ENCODE data around the gene RPS27. TPM values are rescaled to one million over a fixed set of nuclear protein-coding genes. Genes with fewer than 3 reads are reported as not detected.

RPS27 gene
- total and polyA plus RNA-seq, 10 of the 15 experiments (the other 5 are each of a cell fraction or from before 2014, with no cell fraction given) = 2,708 to 14,234 (median 8,874) TPM

DNA sequence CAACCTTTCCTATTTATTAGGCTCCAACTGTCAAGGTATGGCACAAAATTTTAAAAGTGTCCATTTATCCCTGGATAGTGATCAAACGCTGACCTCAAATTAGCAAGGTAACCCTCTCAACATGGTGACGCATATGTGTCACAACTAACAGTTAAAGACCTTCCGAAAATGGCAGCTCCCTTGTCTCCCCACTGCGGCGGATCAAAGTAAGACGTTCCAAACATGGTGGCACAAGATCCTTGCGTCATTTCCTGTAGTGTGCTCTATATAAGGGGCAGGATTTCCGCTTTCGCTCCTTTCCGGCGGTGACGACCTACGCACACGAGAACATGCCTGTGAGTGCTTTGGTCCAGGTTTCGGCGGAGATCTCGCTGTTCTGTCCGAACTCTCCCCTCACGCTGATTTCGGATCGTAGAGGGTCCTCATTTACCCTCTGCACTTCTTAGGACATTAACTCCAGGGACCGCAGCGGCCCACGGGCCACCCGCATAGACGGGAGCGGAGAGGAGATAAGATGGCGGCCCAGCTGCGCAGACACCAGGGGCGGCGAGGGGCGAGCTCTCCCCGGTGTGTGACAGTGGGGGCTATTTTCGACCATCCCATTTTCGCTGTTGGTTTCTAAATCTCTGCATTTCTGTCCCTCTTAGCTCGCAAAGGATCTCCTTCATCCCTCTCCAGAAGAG lies at the start of gene RPS27 (continued):
- TF ChIP-seq NFIC (IDR thresholded peaks at IDR 0.05; ENCODE audit: low read depth, low read length) (peak; percentile 40; the same call in 1 of the 2 replicates), MXI1 (IDR thresholded peaks at IDR 0.05; ENCODE audit: low read depth, low read length) (peak; percentile 84), MEF2A (IDR thresholded peaks at IDR 0.05; ENCODE audit: insufficient read depth, low read depth, low read length) (peak; percentile 33; the same call in 1 of the 2 replicates), MYC (IDR thresholded peaks at IDR 0.05; ENCODE audit: insufficient read depth, insufficient read length, insufficient replicate concordance, low read length, severe bottlenecking) (peak; percentile 69), JUNB (IDR thresholded peaks at IDR 0.05) (peak; percentile 23; the same call in 1 of the 2 replicates), NBN (IDR thresholded peaks at IDR 0.05) (peak; percentile 88), TAF1 (IDR thresholded peaks at IDR 0.05; ENCODE audit: borderline replicate concordance, low read depth, low read length) (peak; percentile 99), FOXK2 (IDR thresholded peaks at IDR 0.05) (no peak; the same call in 1 of the 2 replicates), ZNF384 (IDR thresholded peaks at IDR 0.05; ENCODE audit: borderline replicate concordance, low read depth, low read length) (no peak), CHD2 (IDR thresholded peaks at IDR 0.05; ENCODE audit: borderline replicate concordance, low read depth, low read length) (peak; percentile 50; the same call in 1 of the 2 replicates), KDM1A (IDR thresholded peaks at IDR 0.05; ENCODE audit: borderline replicate concordance) (no peak), LARP7 (IDR thresholded peaks at IDR 0.05) (peak; percentile 78; the same call in 1 of the 2 replicates), TBL1XR1 (IDR thresholded peaks at IDR 0.05; ENCODE audit: low read depth, low read length) (no peak), RCOR1 (conservative IDR thresholded peaks at IDR 0.05; ENCODE audit: low read depth, low read length) (0 out of 2 replicates have a peak, but pooled peaks have one; percentile 90), SMAD1 (IDR thresholded peaks at IDR 0.05; ENCODE audit: low read depth, partially characterized antibody) (peak; percentile 96), SREBF2 (IDR thresholded peaks at IDR 0.05; ENCODE audit: low read length) (no peak), ZNF274 (IDR thresholded peaks at IDR 0.05; ENCODE audit: insufficient read depth, insufficient read length) (no peak), ZBED1 (IDR thresholded peaks at IDR 0.05; ENCODE audit: borderline replicate concordance) (peak; percentile 94)
- TF ChIP-seq, protein P1, sequence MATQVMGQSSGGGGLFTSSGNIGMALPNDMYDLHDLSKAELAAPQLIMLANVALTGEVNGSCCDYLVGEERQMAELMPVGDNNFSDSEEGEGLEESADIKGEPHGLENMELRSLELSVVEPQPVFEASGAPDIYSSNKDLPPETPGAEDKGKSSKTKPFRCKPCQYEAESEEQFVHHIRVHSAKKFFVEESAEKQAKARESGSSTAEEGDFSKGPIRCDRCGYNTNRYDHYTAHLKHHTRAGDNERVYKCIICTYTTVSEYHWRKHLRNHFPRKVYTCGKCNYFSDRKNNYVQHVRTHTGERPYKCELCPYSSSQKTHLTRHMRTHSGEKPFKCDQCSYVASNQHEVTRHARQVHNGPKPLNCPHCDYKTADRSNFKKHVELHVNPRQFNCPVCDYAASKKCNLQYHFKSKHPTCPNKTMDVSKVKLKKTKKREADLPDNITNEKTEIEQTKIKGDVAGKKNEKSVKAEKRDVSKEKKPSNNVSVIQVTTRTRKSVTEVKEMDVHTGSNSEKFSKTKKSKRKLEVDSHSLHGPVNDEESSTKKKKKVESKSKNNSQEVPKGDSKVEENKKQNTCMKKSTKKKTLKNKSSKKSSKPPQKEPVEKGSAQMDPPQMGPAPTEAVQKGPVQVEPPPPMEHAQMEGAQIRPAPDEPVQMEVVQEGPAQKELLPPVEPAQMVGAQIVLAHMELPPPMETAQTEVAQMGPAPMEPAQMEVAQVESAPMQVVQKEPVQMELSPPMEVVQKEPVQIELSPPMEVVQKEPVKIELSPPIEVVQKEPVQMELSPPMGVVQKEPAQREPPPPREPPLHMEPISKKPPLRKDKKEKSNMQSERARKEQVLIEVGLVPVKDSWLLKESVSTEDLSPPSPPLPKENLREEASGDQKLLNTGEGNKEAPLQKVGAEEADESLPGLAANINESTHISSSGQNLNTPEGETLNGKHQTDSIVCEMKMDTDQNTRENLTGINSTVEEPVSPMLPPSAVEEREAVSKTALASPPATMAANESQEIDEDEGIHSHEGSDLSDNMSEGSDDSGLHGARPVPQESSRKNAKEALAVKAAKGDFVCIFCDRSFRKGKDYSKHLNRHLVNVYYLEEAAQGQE (IDR thresholded peaks at IDR 0.05; ENCODE audit: low read depth, low read length) = 0 out of 2 replicates have a peak, but pooled peaks have one; percentile 44
- TF ChIP-seq, protein P2, sequence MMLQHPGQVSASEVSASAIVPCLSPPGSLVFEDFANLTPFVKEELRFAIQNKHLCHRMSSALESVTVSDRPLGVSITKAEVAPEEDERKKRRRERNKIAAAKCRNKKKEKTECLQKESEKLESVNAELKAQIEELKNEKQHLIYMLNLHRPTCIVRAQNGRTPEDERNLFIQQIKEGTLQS (IDR thresholded peaks at IDR 0.05; ENCODE audit: borderline replicate concordance, extremely low read depth, low read depth, low read length) = no peak
- TF ChIP-seq, protein P3, sequence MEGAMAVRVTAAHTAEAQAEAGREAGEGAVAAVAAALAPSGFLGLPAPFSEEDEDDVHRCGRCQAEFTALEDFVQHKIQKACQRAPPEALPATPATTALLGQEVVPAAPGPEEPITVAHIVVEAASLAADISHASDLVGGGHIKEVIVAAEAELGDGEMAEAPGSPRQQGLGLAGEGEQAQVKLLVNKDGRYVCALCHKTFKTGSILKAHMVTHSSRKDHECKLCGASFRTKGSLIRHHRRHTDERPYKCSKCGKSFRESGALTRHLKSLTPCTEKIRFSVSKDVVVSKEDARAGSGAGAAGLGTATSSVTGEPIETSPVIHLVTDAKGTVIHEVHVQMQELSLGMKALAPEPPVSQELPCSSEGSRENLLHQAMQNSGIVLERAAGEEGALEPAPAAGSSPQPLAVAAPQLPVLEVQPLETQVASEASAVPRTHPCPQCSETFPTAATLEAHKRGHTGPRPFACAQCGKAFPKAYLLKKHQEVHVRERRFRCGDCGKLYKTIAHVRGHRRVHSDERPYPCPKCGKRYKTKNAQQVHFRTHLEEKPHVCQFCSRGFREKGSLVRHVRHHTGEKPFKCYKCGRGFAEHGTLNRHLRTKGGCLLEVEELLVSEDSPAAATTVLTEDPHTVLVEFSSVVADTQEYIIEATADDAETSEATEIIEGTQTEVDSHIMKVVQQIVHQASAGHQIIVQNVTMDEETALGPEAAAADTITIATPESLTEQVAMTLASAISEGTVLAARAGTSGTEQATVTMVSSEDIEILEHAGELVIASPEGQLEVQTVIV (IDR thresholded peaks at IDR 0.05; ENCODE audit: borderline replicate concordance, partially characterized antibody) = peak; percentile 91
- TF ChIP-seq, protein P4, sequence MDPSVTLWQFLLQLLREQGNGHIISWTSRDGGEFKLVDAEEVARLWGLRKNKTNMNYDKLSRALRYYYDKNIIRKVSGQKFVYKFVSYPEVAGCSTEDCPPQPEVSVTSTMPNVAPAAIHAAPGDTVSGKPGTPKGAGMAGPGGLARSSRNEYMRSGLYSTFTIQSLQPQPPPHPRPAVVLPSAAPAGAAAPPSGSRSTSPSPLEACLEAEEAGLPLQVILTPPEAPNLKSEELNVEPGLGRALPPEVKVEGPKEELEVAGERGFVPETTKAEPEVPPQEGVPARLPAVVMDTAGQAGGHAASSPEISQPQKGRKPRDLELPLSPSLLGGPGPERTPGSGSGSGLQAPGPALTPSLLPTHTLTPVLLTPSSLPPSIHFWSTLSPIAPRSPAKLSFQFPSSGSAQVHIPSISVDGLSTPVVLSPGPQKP (IDR thresholded peaks at IDR 0.05; ENCODE audit: low read depth, low read length) = peak; percentile 40; the same call in 1 of the 2 replicates
